Activated CD4-positive, CD25-positive, alpha-beta regulatory T cell treated with anti-CD3 and anti-CD28 coated beads, Interleukin-2, amount 50 U/mL, for 72 hours (primary cell): ENCODE measurements around the gene CLEC2D.
"Not testable (repeated sequence)": the region's sequence is repeated elsewhere in the genome, so short reads cannot be mapped to it uniquely, and the experiment has no call there.

Experiments
- DNase-seq: peaks from one replicate; pipeline ENCODE4 v3.0.0; 2021

Gene CLEC2D

GRCh38 chr12:9669534-9669933, at the start of gene CLEC2D:
TSS of gene CLEC2D (plus strand) at chr12:9669713. CDS start at chr12:9669735, 22 bp downstream.
- DNase-seq = no peak

- no peak for DNase-seq
Measured at GRCh38 chr12:9625019-9625418, 44.5 kb upstream of the CLEC2D start.

GRCh38 chr12:9626291-9626690, 43.2 kb upstream of the CLEC2D start:
- DNase-seq = no peak

GRCh38 chr12:9626821-9627220, 42.7 kb upstream of the CLEC2D start:
- no peak for DNase-seq

GRCh38 chr12:9632766-9633165, 36.7 kb upstream of the CLEC2D start:
- no peak for DNase-seq

- peak; percentile 73 for DNase-seq
Measured at GRCh38 chr12:9634177-9634803, 35.2 kb upstream of the CLEC2D start.

GRCh38 chr12:9634969-9635754, 34.4 kb upstream of the CLEC2D start:
- DNase-seq = no peak

- no peak for DNase-seq
Measured at GRCh38 chr12:9636150-9636850, 33.2 kb upstream of the CLEC2D start.

- DNase-seq = no peak
Measured at GRCh38 chr12:9636851-9637206, 32.7 kb upstream of the CLEC2D start.

GRCh38 chr12:9640024-9640423, 29.5 kb upstream of the CLEC2D start:
- no peak for DNase-seq

- DNase-seq = no peak
Measured at GRCh38 chr12:9642606-9643265, 26.8 kb upstream of the CLEC2D start.

GRCh38 chr12:9643266-9643660, 26.2 kb upstream of the CLEC2D start:
- DNase-seq = no peak

GRCh38 chr12:9644985-9645551, 24.4 kb upstream of the CLEC2D start:
- DNase-seq = not testable (repeated sequence)

GRCh38 chr12:9646794-9647781, 22.4 kb upstream of the CLEC2D start:
- no peak for DNase-seq

- peak; percentile 87 for DNase-seq
Measured at GRCh38 chr12:9647825-9648700, 21.4 kb upstream of the CLEC2D start.

- DNase-seq = no peak
Measured at GRCh38 chr12:9648701-9649531, 20.6 kb upstream of the CLEC2D start.

GRCh38 chr12:9649532-9649940, 20.0 kb upstream of the CLEC2D start:
- peak; percentile 42 for DNase-seq

GRCh38 chr12:9650151-9650576, 19.3 kb upstream of the CLEC2D start:
- no peak for DNase-seq

GRCh38 chr12:9651265-9651729, 18.2 kb upstream of the CLEC2D start:
- DNase-seq = peak; percentile 52

GRCh38 chr12:9660046-9660445, 9.5 kb upstream of the CLEC2D start:
- no peak for DNase-seq
